AG08396 (cell line): Measurements from ENCODE around the gene SYT8.

Source experiments
- DNase-seq: peaks from one replicate; pipeline ENCODE4 v3.0.0; 2012; ENCODE audit warnings: low spot score, mixed read lengths

Gene SYT8

GRCh38 chr11:1832211-1832919 lies 2.4 kb upstream of the SYT8 start:
- DNase-seq: peak; percentile 77

- DNase-seq: no peak
Observed at GRCh38 chr11:1832920-1833295, 1.9 kb upstream of the SYT8 start.

- DNase-seq: no peak
Observed at GRCh38 chr11:1834062-1834610, 654 bp upstream of the SYT8 start.

GRCh38 chr11:1835671-1836010 lies 851 bp downstream of the SYT8 start:
- DNase-seq: no peak

- DNase-seq: no peak
Observed at GRCh38 chr11:1836011-1836945, 1.5 kb downstream of the SYT8 start.

- DNase-seq: peak; percentile 87
Observed at GRCh38 chr11:1837171-1838076, 2.6 kb downstream of the SYT8 start.

GRCh38 chr11:1838077-1838425 lies 3.3 kb downstream of the SYT8 start:
- DNase-seq: no peak

- DNase-seq: no peak
Observed at GRCh38 chr11:1838426-1839144, 3.8 kb downstream of the SYT8 start, which contains the start of gene TNNI2. Gene TNNI2, plus strand, starts transcription at chr11:1838981. Its CDS starts 716 bp downstream, at chr11:1839697.

GRCh38 chr11:1839204-1839923 lies 4.6 kb downstream of the SYT8 start:
- no peak for DNase-seq

GRCh38 chr11:1839924-1840779 lies 5.4 kb downstream of the SYT8 start:
- no peak for DNase-seq

GRCh38 chr11:1840780-1841480 lies 6.1 kb downstream of the SYT8 start:
- DNase-seq: no peak

- no peak for DNase-seq
Observed at GRCh38 chr11:1841511-1842148, 6.8 kb downstream of the SYT8 start.

GRCh38 chr11:1842149-1843097 lies 7.6 kb downstream of the SYT8 start:
- no peak for DNase-seq

GRCh38 chr11:1843098-1843473 lies 8.3 kb downstream of the SYT8 start:
- DNase-seq: no peak

- DNase-seq: no peak
Observed at GRCh38 chr11:1843796-1844195, 9.0 kb downstream of the SYT8 start.

- DNase-seq: no peak
Observed at GRCh38 chr11:1844221-1845094, 9.7 kb downstream of the SYT8 start.

- DNase-seq: no peak
Observed at GRCh38 chr11:1845095-1845429, 10.3 kb downstream of the SYT8 start.
